ENCODE measurements around the gene KRTAP12-2. TPM values are rescaled to one million over a fixed set of nuclear protein-coding genes. Genes with fewer than 3 reads are reported as not detected.

Gene KRTAP12-2
- total and polyA plus RNA-seq, 2 donors (not counting 3 experiments of a cell fraction or from before 2014, with no cell fraction given) = not detected

- Histone ChIP-seq H3K27me3 (ENCODE audit: control insufficient read depth in 2 of 2, insufficient read depth in 2 of 2, low read length in 2 of 2) (peaks cover 72 to 76% of the 10 kb centered on the region in 2 experiments), H3K4me1 (ENCODE audit: control insufficient read depth, extremely low read depth, insufficient read depth, low read length) (peaks cover 5% of the 10 kb centered on the region), H3K4me2 (ENCODE audit: insufficient read depth, low read length) (no peak overlapping the region), H3K27ac (ENCODE audit: insufficient read depth, low read depth, low read length) (no peak overlapping the region), H3K4me3 (replicated peaks in 1 of 3; ENCODE audit: insufficient read depth in 1 of 3, low read depth in 1 of 3, low read length in 3 of 3) (no peak overlapping the region), H2AFZ (ENCODE audit: low read depth, low read length) (no peak overlapping the region), H3K9me3 (replicated peaks; ENCODE audit: control insufficient read depth, insufficient read depth, low read length) (no peaks in the 10 kb centered on the region), H3K79me2 (ENCODE audit: control insufficient read depth, insufficient read depth, low read length) (no peaks in the 10 kb centered on the region), H4K20me1 (replicated peaks; ENCODE audit: control insufficient read depth, extremely low read depth, insufficient read depth, low read length) (no peaks in the 10 kb centered on the region), H3K9me1 (replicated peaks; ENCODE audit: control insufficient read depth, extremely low read depth, insufficient read depth, low read length) (no peaks in the 10 kb centered on the region), H3K36me3 (ENCODE audit: control insufficient read depth in 2 of 2, extremely low read depth in 1 of 2, insufficient read depth in 2 of 2, low read length in 2 of 2) (no peaks in the 10 kb centered on the region), H3K9ac (replicated peaks; ENCODE audit: extremely low read depth, insufficient read depth, low read length) (no peak overlapping the region)
- POLR2A ChIA-PET = no interaction called here
- intact Hi-C loops (cut with micrococcal nuclease) = no loop called here
- FAIRE-seq (no peak), DNase-seq (ENCODE audit: low read depth, low spot score) (no peak)
- dilution Hi-C loops (cut with MboI; ENCODE audit: extremely low pct_ligation_motif_present, low sequenced_read_pairs) = no loop called here
- CTCF ChIA-PET = interaction anchor here (0.6 to 1.7 kb wide), 4 partner anchors 87 to 187 kb away, joined by 3 to 10 read pairs (median 3); partner anchors contain the start of gene UBE2G2
- TF ChIP-seq MAX (IDR thresholded peaks at IDR 0.05; ENCODE audit: insufficient read depth, insufficient read length) (no peak), POLR2A (IDR thresholded peaks at IDR 0.05; ENCODE audit: low read depth, low read length) (no peak), EZH2 (IDR thresholded peaks at IDR 0.05; ENCODE audit: borderline replicate concordance, low read depth, low read length, severe bottlenecking) (no peak), MYC (IDR thresholded peaks at IDR 0.05; ENCODE audit: low read depth, low read length) (no peak), FOS (IDR thresholded peaks at IDR 0.05; ENCODE audit: borderline replicate concordance, insufficient read depth, low read length) (no peak), JUN (IDR thresholded peaks at IDR 0.05; ENCODE audit: borderline replicate concordance, insufficient read depth, insufficient read length, low read depth) (no peak), POLR2AphosphoS5 (IDR thresholded peaks at IDR 0.05; ENCODE audit: insufficient read depth, low read depth, low read length) (no peak), GATA2 (IDR thresholded peaks at IDR 0.05; ENCODE audit: insufficient read depth, insufficient read length, low read depth, low read length) (no peak)
- TF ChIP-seq, protein P1, sequence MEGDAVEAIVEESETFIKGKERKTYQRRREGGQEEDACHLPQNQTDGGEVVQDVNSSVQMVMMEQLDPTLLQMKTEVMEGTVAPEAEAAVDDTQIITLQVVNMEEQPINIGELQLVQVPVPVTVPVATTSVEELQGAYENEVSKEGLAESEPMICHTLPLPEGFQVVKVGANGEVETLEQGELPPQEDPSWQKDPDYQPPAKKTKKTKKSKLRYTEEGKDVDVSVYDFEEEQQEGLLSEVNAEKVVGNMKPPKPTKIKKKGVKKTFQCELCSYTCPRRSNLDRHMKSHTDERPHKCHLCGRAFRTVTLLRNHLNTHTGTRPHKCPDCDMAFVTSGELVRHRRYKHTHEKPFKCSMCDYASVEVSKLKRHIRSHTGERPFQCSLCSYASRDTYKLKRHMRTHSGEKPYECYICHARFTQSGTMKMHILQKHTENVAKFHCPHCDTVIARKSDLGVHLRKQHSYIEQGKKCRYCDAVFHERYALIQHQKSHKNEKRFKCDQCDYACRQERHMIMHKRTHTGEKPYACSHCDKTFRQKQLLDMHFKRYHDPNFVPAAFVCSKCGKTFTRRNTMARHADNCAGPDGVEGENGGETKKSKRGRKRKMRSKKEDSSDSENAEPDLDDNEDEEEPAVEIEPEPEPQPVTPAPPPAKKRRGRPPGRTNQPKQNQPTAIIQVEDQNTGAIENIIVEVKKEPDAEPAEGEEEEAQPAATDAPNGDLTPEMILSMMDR (IDR thresholded peaks at IDR 0.05; ENCODE audit: extremely low read depth in 1 of 2, insufficient read depth in 1 of 2, low read depth in 1 of 2, low read length in 2 of 2) = no peak
- BruUV-seq (replicated peaks) = no TSS peak
Measured at GRCh38 chr21:44706706-44707581, 40.2 kb upstream of the KRTAP12-2 start.

Measured in endothelial cell of umbilical vein (primary cell).